Breast epithelium (tissue), 3 donors: ENCODE data around the gene MYO1G.
"Not testable (repeated sequence)": the region's sequence is repeated elsewhere in the genome, so short reads cannot be mapped to it uniquely, and the experiment has no call there.

Source experiments
- POLR2A ChIP-seq: fragments of 450-650 bp; IDR thresholded peaks from one replicate; pipeline ENCODE4 v1.6.1; 2016; ENCODE audit warnings: antibody characterized with exemption, mild to moderate bottlenecking, moderate library complexity
- POLR2AphosphoS5 ChIP-seq, 3 donors: sonication (generic); formaldehyde crosslinking; IDR thresholded peaks; one replicate each; pipeline ENCODE4 v1.6.1; 2017; ENCODE audit warnings: antibody characterized with exemption in 3 of 3
- TF ChIP-seq, protein P1 (sequence below), 3 donors: fragments of 450-650 bp; IDR thresholded peaks; one replicate each; pipeline ENCODE4 v1.5.1; 2016 to 2017; ENCODE audit warnings: antibody characterized with exemption in 3 of 3, mild to moderate bottlenecking in 3 of 3, moderate library complexity in 3 of 3

DNA sequence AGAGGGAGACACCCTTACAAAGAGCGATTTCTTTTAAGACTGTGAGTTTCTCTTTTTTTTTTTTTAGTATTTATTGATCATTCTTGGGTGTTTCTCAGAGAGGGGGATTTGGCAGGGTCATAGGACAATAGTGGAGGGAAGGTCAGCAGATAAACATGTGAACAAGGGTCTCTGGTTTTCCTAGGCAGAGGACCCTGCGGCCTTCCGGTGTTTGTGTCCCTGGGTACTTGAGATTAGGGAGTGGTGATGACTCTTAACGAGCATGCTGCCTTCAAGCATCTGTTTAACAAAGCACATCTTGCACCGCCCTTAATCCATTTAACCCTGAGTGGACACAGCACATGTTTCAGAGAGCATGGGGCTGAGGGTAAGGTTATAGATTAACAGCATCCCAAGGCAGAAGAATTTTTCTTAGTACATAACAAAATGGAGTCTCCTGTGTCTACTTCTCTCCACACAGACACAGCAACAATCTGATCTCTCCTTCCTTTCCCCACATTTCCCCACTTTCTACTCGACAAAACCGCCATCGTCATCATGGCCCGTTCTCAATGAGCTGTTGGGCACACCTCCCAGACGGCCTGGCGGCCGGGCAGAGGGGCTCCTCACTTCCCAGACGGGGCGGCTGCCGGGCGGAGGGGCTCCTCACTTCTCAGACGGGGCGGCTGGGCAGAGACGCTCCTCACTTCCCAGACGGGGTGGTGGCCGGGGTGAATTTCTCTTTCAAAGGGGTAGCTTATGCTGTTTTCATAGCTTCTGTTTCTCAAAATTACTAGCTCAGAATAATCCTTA, 13.4 kb upstream of the MYO1G start:
- TF ChIP-seq, protein P1, sequence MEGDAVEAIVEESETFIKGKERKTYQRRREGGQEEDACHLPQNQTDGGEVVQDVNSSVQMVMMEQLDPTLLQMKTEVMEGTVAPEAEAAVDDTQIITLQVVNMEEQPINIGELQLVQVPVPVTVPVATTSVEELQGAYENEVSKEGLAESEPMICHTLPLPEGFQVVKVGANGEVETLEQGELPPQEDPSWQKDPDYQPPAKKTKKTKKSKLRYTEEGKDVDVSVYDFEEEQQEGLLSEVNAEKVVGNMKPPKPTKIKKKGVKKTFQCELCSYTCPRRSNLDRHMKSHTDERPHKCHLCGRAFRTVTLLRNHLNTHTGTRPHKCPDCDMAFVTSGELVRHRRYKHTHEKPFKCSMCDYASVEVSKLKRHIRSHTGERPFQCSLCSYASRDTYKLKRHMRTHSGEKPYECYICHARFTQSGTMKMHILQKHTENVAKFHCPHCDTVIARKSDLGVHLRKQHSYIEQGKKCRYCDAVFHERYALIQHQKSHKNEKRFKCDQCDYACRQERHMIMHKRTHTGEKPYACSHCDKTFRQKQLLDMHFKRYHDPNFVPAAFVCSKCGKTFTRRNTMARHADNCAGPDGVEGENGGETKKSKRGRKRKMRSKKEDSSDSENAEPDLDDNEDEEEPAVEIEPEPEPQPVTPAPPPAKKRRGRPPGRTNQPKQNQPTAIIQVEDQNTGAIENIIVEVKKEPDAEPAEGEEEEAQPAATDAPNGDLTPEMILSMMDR (IDR thresholded peaks at IDR 0.05) = not testable (repeated sequence)
- TF ChIP-seq POLR2AphosphoS5 (IDR thresholded peaks at IDR 0.05); POLR2A: not testable (repeated sequence)
